Glomerular visceral epithelial cell (primary cell): Measurements from ENCODE around the gene RUVBL1.
A peak's percentile ranks its signal among the peaks of the same experiment; 100 is the strongest.

Experiments
- DNase-seq: peaks from one replicate; pipeline ENCODE4 v3.0.0-alpha.2; 2016; ENCODE audit errors: extremely low spot score

Gene RUVBL1

DNA sequence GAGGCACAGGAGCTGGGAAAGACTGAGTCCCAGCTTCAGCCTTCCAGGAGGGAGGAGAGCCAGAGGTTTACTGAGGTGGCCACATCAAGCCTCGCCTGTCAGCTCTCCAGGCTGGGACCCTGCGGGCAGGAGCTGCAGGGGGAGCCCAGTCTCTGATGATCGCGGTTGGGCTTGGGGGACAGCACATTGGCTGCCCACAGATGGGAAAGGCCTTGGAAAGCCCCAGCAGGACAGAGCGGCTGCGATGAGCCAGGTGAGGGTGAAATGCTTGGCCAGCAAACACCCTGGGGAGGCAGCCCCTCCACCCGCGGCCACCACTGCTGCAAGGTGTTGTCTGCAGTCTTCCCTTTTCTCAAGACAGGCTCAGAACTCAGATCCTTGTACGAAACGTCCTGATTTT, 40.2 kb downstream of the RUVBL1 start:
- no peak for DNase-seq

DNA sequence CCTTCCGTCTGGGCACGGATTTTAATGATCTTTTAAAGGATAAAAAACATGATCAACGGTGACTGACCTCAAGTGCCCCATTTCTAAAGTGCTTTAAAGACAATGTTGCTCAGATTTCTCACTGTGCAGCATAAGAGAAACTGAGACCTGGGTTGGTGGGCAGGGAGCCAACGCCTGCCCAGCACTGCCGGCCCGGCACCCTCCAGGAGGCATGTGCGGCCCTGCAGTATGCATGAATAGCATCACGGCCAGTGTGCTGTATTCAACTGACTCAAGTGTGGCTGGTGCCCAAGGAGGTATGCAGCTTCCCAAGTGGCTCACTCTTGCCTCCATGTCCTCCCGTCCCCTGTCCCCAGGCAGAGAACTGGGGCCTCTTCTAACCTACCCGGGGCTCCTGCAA, 41.1 kb downstream of the RUVBL1 start:
- no peak for DNase-seq

DNA sequence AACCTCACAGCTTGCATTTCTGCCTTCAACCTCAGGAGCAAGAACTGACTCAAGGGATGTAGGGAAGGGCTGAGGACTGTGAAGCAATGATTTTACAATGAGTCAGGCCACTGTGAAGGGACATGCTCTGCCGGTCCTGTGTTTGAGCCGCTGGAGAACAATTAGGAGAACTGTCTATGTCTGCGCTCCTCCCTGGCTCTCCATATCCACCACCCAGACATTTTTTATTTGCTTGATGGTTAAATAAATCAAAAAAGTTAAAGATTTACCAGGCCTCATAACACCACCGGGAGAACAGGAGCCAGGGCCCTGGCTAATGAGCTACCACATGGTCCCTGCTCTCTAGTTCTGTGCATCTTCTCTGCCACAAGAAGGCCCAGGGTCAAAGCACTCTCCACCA, 41.8 kb downstream of the RUVBL1 start:
- DNase-seq, result peak; percentile 94

DNA sequence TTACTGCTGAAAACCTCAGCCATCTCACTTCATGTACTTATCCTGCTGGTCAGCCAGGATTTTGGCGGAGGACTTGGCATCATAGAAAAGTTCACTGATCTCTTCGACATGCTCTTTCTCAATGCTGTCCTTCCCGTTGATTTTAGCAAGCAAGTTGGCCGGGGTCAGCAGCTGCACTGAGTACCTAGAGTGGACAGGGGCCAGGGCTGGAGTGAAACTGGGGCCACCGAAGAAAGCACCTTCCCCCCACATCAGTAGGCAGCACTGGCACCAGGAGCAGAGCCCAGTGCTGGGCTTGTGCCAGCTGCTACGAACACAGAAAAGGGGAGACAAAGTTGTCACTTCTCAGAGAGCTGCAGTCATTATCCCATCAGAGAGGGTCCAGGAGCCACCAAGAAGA, 42.4 kb downstream of the RUVBL1 start:
- DNase-seq, result no peak

DNA sequence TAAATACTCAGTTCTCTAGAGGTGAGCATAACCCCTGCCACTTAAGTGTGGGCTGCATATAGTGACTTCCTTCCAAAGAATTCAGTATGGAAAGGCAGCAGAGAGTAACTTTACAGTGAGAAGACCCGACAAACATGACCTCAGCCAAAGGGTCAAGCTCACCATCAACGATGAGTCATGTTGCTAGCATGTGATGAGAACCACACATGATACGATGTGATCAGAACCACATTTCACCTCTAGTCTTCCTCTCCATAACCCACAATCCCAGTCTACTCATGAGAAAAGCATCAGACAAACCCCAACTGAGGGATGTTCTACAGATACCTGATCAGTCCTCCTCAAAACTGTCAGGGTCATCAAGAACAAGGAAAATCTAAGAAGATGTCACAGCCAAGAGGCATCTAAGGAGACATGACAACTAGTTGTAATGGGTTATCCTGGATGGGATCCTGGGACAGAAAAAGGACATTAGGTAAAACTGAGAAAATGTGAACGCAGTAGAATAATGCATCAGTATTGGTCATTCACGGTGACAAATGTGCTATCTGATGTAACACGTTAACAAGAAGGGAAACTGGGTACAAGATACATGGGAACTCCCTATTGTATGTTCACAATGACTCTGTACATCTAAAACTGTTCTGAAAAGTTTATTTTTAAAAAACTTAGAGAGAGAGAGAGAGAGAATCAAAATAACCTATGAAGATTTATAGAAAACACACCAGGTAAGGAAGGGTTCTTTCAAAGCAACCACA, 43.1 kb downstream of the RUVBL1 start:
- peak; percentile 90 for DNase-seq

DNA sequence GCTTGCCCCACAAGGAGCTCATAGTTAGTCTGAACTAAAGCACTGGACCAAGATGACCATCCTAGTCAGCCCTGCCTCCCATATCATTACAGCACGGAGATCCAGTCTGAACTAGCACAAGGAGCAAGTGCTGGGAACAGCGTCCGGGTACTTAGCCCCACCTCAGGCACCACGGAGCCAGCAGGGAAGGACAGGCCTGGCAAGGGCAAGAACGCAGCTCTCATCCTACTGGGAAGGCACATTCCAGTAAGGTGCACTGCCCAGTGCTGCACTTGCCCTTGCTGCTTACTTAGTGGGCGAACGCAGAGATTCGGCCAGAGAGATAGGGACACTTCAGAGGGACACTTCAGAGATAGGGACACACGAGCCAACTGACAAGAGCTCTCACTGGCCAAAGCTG, 43.8 kb downstream of the RUVBL1 start:
- DNase-seq, result no peak

- no peak for DNase-seq
Observed at GRCh38 chr3:128078875-128079274, 44.7 kb downstream of the RUVBL1 start.

- no peak for DNase-seq
Observed at GRCh38 chr3:128078322-128078721, 45.3 kb downstream of the RUVBL1 start.

- no peak for DNase-seq
Observed at GRCh38 chr3:128077665-128078064, 45.9 kb downstream of the RUVBL1 start.

GRCh38 chr3:128077202-128077624, 46.4 kb downstream of the RUVBL1 start:
- DNase-seq, result no peak

DNA sequence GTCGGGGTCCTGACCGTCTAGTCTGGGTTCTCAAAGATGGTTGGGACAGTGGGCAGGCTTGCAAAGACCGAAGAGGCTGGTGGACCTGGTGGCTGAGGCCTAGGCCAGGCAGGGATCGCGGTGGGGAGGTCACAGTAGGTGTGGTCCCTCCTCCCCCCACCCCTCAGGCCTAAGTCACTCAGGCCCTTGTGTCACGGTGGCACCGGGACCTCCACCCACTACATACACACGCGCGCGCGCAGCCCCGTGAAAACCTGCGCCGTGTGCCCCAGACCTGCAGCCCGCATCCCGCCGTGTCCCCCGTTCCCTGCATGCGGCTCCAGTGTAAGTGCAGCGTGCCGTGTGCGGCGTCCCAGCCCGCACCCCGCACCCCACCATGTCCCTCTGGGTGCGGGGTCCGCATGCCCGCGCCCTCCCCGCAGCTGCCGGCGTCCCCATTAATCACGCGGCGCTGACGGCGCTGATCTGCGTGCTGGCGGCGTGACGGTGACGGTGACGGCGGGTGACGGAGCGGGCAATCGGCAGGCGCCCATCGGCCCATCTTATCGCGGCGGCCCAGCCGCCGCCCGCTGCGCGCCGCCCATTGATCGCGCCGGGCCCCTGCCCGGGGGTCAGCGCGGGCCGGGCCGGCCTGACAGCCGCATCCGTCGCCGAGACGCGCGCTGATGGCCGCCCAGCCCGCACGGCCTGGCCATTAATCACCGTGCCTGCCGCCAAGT, 47.0 kb downstream of the RUVBL1 start:
- no peak for DNase-seq

GRCh38 chr3:128075522-128076482, 47.8 kb downstream of the RUVBL1 start:
- DNase-seq, result peak; percentile 81

DNA sequence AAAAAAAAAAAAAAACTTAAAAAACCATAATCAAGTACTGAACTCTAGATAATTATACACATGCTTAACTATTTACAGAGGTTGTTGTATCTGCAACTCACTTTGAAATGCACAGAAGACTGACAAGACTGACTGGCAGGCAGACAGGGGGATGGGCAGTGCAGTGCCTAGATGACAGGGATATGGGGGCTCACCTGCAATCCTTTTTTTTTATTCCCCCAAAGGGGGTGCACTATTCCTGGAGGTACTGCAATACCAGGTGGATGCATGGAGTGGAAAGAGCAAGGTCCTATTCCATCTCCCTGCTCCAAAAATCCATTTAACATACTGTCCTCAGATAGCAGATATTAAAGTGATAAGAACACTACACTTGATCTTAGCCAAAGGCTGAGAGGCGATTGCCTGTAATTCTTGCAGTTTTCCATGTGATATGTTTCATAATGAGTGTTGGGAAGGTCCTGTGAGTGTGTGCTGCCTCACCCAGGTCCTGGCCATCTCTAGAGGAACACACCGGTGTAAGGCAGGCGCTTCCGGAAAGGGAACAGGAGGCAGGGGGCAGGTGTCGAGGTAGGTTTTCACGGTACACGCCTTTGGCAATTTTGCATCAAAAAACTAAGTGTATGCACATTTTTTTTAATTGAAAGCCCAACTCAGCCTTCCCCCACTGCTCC, 48.6 kb downstream of the RUVBL1 start:
- DNase-seq, result no peak

DNA sequence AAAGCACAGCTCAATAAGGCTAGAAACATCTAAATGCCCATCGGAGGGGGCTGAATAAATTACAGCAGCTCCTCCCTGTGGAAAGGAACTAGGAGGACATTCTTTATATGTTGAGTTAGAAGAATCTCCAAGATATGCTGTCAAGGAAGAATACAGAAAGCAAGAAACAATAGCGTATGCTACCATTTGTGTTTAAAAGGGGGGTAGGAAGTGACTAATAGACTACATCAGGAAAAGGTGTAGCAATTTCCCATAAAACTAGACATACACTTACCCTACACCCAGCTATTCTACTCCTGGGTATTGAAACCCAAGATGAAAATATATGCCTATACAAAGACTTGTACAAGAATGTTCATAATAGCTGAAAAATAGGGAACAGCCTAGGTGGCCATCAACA, 49.8 kb downstream of the RUVBL1 start:
- DNase-seq, result no peak

DNA sequence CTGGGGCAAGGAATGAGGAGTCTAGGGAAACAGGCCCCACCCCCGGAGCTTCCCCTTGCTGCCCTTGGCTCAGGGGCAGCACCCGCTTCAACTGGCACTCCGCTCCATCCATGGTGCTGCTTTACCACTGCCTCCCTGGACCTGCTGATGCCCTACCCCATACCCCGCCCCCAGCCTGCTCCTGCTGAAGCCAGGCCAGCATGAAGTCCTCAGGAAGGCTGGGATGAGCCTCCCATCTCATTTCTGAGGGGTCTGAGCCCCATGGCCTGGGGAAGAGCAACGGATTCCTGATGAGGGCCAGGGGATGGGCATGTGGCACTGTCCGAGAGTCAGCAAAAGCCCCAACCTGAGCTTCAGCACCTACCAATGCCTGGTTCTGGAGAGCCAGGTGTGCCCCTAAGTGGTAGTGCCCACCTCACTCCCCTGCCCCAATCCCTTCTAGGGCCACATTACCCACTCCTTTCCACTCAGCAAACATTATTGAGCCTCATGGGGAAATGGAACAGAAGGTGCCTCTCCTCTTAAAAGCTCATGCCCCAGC, 50.4 kb downstream of the RUVBL1 start:
- no peak for DNase-seq

DNA sequence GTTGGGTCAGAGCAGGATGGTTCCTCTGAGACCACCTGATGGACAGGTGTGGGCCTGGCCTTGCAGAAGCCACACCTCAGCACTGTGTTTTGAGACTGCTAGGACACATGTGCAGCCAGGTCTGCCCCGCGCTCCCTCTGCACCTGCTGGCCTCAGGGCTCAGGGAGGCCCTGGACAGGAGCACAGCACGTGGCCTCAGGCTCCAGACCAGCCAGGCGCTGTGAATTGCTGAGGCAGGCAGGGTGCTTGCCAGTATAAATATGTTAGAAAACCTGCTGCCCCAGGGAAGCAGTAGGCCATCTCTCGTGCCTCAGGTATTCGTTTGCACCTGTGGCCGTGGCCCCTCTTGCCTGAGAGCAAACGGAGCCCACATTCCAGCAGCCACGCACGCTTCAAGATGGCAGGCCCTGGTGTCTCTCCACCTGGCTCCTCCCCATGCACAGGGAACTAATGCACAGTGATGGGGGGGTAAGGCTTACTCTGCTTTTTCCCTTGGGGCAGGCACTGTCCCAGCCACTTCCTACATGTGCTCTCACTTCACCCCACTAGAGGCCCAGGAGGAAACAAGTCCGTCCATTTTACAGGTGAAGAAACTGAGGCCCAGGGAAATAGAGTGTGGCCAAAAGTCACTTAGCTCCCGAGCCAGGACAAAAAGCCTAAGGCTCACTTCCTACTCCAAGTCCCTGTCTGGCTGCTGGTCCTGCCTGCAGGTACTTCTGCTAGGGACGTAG, 51.0 kb downstream of the RUVBL1 start:
- DNase-seq, result no peak

DNA sequence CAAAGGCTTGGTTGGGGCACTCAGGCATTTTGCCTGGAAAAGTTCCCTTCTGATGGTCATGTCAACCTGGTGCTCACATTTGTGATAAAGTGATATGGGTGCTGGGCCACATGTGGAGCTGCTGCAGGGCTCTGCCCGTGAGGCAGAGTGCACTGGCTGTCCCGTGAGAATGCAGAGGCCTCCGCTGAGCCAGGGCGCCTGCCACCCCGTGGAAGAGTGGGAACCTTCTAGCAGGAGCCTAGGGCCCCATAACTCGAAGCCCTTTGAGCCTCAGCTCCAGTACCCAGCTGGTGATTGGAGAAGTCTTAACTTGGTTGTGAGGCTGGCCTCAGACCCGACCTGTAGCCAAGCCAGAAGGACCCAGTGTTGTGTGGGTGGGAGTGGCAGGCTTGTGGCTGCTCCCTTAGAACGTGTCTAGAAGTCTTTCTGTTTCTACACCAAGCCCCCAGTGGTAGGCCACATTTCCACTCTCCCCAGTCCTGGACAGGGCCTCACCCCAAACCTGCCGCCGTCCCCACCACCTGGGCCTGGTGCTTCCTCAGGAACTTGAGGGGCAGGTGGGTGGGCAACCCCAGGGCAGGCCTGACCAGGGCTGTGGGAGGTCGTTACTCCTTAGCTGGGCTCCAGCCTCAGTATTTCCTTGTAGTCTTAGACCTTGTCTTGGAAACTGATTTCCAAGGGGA, 51.7 kb downstream of the RUVBL1 start:
- no peak for DNase-seq

DNA sequence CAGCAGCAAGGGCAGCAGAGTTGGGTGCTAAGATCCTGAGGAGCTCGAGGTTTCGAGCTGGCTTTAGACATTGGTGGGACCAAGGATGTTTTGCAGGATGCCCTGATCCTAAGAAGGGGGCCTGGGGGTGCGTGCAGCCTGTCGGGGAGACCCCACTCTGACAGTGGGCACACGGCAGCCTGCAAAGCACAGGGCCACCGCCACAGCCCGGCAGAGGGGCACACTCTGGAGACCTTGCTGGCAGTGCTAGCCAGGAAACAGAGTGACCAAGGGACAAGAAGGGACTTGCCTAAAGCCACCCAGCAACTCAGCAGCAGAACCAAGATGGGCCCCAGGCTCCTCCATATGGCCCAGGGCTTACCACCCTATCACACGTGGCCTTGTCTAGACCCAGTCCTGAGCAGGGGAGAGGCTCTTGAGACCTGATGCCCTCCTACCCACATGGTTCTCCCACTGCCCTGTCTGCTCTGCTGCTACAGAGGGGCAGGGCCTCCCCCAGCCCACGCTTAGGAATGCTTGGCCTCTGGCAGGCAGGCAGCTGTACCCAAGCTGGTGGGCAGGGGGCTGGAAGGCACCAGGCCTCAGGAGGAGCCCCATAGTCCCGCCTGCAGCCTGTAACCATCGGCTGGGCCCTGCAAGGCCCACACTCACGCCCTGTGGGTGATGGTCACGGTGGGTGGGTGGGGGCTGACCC, 52.6 kb downstream of the RUVBL1 start:
- DNase-seq, result no peak

DNA sequence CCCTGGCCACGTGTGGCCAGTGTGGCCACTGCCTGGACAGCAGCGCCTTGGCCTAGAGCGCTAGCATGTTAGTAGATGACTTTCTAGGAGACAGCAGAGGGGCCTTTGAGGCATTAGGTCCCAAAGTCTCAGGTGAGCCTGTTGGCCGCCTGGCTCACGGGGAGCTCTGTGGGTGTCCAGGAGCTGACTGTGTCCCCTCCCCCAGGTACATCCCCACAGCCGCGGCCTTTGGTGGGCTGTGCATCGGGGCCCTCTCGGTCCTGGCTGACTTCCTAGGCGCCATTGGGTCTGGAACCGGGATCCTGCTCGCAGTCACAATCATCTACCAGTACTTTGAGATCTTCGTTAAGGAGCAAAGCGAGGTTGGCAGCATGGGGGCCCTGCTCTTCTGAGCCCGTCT, 54.3 kb downstream of the RUVBL1 start:
- DNase-seq, result no peak
